ENCODE data around the gene ATG3.
"Not testable (repeated sequence)": the region's sequence is repeated elsewhere in the genome, so short reads cannot be mapped to it uniquely, and the experiment has no call there.

ATG3 gene

GRCh38 chr3:112561484-112561733, 353 bp downstream of the ATG3 start:
- DNase-seq (ENCODE audit: low read depth in 1 of 2, low spot score in 1 of 2), result no peak

- peak; percentile 19 to 32 for DNase-seq (ENCODE audit: low read depth in 1 of 2, low spot score in 1 of 2)
Observed at GRCh38 chr3:112560721-112561483, 860 bp downstream of the ATG3 start.

DNA sequence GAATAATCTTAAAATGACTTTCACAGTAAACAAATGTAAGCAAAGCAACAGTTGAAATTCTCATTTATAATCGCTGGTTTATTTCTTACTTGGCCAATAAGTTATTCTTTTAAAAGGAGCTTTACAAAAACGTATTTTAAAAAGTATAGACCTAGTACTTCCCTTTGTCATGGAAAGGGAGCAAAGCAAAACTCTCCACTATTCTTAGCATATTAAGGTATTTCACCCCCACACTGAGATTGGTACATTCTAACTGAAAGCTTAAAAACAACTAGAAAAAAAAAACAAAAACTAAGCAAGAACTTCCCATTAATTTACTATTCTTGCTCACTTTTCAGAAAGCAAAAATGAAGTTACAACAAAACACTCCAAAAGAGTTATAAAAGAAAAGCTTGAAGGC, 1.5 kb downstream of the ATG3 start:
- DNase-seq (ENCODE audit: low read depth in 1 of 2, low spot score in 1 of 2), result no peak

DNA sequence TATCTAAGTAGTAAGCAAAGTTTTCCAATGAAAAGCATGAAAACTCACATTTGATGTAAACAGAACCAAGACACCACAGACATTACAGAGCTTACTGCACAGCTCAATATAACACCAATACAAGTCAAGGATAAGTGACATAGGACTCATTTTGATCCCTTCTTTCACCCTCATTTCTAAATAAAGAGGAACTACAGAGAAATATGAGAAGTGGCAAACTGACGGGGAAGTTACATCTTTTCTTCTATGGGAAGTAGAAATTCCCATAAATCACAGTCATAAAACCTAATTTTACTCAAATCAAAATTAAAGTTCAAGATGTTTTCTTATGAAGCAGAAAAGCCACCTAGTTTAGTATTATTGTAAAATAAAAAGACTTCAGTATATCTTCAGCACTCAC, 3.8 kb downstream of the ATG3 start:
- no peak for DNase-seq (ENCODE audit: low read depth in 1 of 2, low spot score in 1 of 2)

- no peak for DNase-seq (ENCODE audit: low read depth in 1 of 2, low spot score in 1 of 2)
Observed at GRCh38 chr3:112555535-112556170, 6.1 kb downstream of the ATG3 start.

GRCh38 chr3:112550859-112551258, 10.9 kb downstream of the ATG3 start:
- DNase-seq (ENCODE audit: low read depth in 1 of 2, low spot score in 1 of 2), result no peak

- no peak for DNase-seq (ENCODE audit: low read depth in 1 of 2, low spot score in 1 of 2)
Observed at GRCh38 chr3:112546216-112546759, 15.5 kb downstream of the ATG3 start.

- DNase-seq (ENCODE audit: low read depth in 1 of 2, low spot score in 1 of 2), result no peak
Observed at GRCh38 chr3:112539825-112540650, 21.7 kb downstream of the ATG3 start.

DNA sequence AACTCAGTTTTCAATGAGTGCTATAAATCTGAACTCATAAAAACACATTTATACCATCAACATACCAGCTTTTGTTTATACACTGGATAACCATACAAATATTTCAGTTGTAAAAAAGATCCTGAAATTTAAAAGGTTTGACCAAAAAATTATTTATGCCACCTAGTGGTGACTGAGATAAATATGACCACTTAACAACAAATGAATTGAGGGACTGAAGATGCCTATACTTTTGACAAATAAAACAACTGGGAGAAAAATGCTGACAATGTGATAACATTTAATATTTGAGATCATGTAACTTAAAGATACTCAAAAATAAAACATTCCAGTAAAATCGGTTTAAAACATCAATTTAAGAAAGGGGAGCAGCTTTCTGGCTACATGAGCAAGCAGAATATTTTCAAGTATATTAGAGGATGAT, 30.4 kb downstream of the ATG3 start:
- no peak for DNase-seq (ENCODE audit: low read depth in 1 of 2, low spot score in 1 of 2)

- no peak for DNase-seq (ENCODE audit: low read depth in 1 of 2, low spot score in 1 of 2)
Observed at GRCh38 chr3:112530573-112530972, 31.2 kb downstream of the ATG3 start.

- DNase-seq (ENCODE audit: low read depth in 1 of 2, low spot score in 1 of 2), result not testable (repeated sequence)
Observed at GRCh38 chr3:112524127-112524526, 37.6 kb downstream of the ATG3 start.

- DNase-seq (ENCODE audit: low read depth in 1 of 2, low spot score in 1 of 2), result no peak
Observed at GRCh38 chr3:112519424-112520001, 42.2 kb downstream of the ATG3 start.

- DNase-seq (ENCODE audit: low read depth in 1 of 2, low spot score in 1 of 2), result not testable (repeated sequence)
Observed at GRCh38 chr3:112518970-112519369, 42.8 kb downstream of the ATG3 start.

DNA sequence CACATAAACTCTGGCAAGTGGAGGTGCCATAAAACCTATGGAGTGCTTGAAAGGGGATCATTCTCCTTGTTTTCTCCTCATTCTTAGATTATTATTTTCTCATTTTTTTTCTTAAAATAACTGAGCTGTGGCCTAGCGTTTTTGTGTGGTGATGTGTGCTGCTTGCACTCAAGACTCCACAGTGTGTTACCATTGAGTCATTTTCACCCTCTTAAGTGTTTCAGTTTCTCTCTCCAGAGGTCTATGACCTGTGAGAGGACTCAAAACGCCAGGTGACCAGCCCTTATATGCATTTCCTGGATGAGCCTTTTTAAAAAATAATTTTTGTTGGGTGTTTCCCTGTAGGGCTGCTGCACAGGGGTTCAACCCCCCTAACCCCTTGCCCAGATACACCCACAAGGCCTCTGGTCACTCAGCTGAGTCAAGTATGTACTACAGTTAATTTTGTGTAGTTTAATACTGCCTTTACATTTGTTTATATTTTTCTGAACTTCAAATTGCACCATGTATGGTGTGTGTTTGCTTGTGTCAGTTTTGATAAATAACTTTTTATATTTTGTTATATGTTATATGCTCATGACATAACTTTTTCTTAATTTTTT, 47.1 kb downstream of the ATG3 start:
- no peak for DNase-seq (ENCODE audit: low read depth in 1 of 2, low spot score in 1 of 2)

- no peak for DNase-seq (ENCODE audit: low read depth in 1 of 2, low spot score in 1 of 2)
Observed at GRCh38 chr3:112512320-112512719, 49.4 kb downstream of the ATG3 start.

DNA sequence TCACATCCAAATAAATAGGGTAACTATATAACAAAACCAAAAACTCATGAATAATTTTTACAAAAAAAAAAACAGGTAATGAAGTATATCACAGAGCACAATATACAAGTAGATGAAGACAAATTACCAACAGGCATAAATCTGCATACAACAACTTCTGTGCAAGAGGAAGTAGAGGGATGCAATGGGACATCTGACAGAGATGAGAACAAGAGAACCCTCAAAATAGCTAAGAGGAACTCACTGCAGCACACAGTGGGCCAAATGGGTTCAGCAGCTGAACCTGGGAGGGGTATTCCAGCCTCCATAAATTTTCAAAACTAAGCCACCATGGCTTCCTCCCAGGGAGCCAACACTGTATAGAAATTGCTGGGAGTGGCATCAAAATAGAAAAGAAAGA, 52.9 kb downstream of the ATG3 start:
- no peak for DNase-seq (ENCODE audit: low read depth in 1 of 2, low spot score in 1 of 2)

DNA sequence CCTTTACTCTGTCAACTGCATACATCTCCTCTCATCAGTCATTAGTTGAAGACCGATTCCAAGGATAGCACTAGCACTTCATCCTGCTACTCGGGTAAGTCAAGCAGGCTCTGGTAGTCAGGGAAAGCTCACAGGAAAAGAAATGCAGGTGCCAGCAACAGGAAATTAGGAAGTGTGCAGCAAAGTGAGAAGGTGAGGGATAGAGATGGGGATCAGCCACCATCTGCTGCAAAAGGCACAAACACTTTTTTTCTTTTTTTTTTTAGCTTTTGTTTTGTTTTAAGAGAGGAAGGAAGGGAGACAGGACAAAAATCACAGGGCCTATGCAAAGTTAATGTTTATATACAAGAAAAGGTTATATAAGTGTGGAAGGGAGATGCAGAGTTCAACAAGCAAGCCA, 53.5 kb downstream of the ATG3 start:
- no peak for DNase-seq (ENCODE audit: low read depth in 1 of 2, low spot score in 1 of 2)

GRCh38 chr3:112505907-112506306, 55.9 kb downstream of the ATG3 start:
- no peak for DNase-seq (ENCODE audit: low read depth in 1 of 2, low spot score in 1 of 2)

DNA sequence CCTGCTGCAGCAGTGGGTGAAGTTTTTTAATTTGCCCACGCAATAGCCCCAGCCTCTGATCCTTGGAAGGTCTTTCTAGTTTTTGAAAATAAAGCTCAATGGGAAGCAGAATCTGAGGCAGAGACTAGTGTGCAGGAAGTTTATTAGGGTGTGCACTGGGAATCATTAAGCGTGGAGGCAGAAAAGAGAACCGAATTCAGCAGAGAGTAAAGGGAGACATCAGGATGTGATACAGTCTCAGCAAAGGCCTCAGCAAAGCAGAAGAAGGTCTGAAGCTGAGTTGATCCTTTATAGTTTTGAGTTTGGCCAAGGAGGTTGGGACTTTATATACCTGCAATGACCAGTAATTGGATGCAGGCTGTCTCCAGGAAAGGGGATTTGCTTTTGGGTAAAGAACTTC, 57.6 kb downstream of the ATG3 start:
- no peak for DNase-seq (ENCODE audit: low read depth in 1 of 2, low spot score in 1 of 2)

- DNase-seq (ENCODE audit: low read depth in 1 of 2, low spot score in 1 of 2), result no peak
Observed at GRCh38 chr3:112503304-112503972, 58.3 kb downstream of the ATG3 start.

GRCh38 chr3:112500621-112501020, 61.1 kb downstream of the ATG3 start:
- no peak for DNase-seq (ENCODE audit: low read depth in 1 of 2, low spot score in 1 of 2)

Data from activated T-helper 1 cell treated with anti-CD3 and anti-CD28 coated beads, Interleukin-2, amount 50 U/mL, for 16 hours (primary cell).